ENCODE measurements around the gene MTG2. TPM values are rescaled to one million over a fixed set of nuclear protein-coding genes. Genes with fewer than 3 reads are reported as not detected.

Gene MTG2
- total and polyA plus RNA-seq, 2 of the 13 experiments (the other 11 are each of a cell fraction or from before 2014, with no cell fraction given): 20.4 to 37.8 TPM

- TF ChIP-seq ZNF275 (CRISPR knock-in tag; IDR thresholded peaks at IDR 0.05; ENCODE audit: borderline replicate concordance): no peak
- 0 out of 2 replicates have a peak, but pooled peaks have one; percentile 14 for TF ChIP-seq SP4 (CRISPR knock-in tag; IDR thresholded peaks at IDR 0.05)
- no peak for TF ChIP-seq SP5 (CRISPR knock-in tag; IDR thresholded peaks at IDR 0.05; ENCODE audit: borderline replicate concordance, low read depth)
- TF ChIP-seq ZFP36L2 (CRISPR knock-in tag; IDR thresholded peaks at IDR 0.05): no peak
- TF ChIP-seq ETV6 (CRISPR knock-in tag; conservative IDR thresholded peaks at IDR 0.05): no peak
- no peak for TF ChIP-seq ZNF703 (CRISPR knock-in tag; IDR thresholded peaks at IDR 0.05; ENCODE audit: borderline replicate concordance)
- no peak for TF ChIP-seq TBL1XR1 (IDR thresholded peaks at IDR 0.05; ENCODE audit: borderline replicate concordance, low read length, partially characterized antibody)
- TF ChIP-seq BCLAF1 (IDR thresholded peaks at IDR 0.05): no peak
- no peak for TF ChIP-seq ZNF678 (CRISPR knock-in tag; IDR thresholded peaks at IDR 0.05)
- no peak for TF ChIP-seq ZBTB38 (CRISPR knock-in tag; IDR thresholded peaks at IDR 0.05)
- TF ChIP-seq HINFP (CRISPR knock-in tag; IDR thresholded peaks at IDR 0.05; ENCODE audit: low read depth): no peak
- no peak for TF ChIP-seq ZSCAN21 (CRISPR knock-in tag; IDR thresholded peaks at IDR 0.05; ENCODE audit: borderline replicate concordance)
- no peak; the same call in 1 of the 2 replicates for TF ChIP-seq TAF1 (CRISPR knock-in tag; IDR thresholded peaks at IDR 0.05)
- TF ChIP-seq CHD4 (IDR thresholded peaks at IDR 0.05; ENCODE audit: borderline replicate concordance, low read length): no peak
- peak; percentile 67 for TF ChIP-seq SALL1 (CRISPR knock-in tag; IDR thresholded peaks at IDR 0.05)
- no peak for TF ChIP-seq HOMEZ (CRISPR knock-in tag; IDR thresholded peaks at IDR 0.05; ENCODE audit: low read depth)
- no peak for TF ChIP-seq BRCA1 (CRISPR knock-in tag; IDR thresholded peaks at IDR 0.05)
- no peak for TF ChIP-seq HHEX (CRISPR knock-in tag; IDR thresholded peaks at IDR 0.05)
- no peak for TF ChIP-seq SRSF9 (IDR thresholded peaks at IDR 0.05; ENCODE audit: borderline replicate concordance, insufficient read depth, low read depth, low read length, poor library complexity, severe bottlenecking)
- 0 out of 2 replicates have a peak, but pooled peaks have one; percentile 16 for TF ChIP-seq KDM1A (CRISPR knock-in tag; IDR thresholded peaks at IDR 0.05)
- no peak; the same call in 1 of the 2 replicates for TF ChIP-seq ZNF768 (CRISPR knock-in tag; IDR thresholded peaks at IDR 0.05)
- no peak for TF ChIP-seq CCDC6 (CRISPR knock-in tag; IDR thresholded peaks at IDR 0.05)
Observed at GRCh38 chr20:62208795-62209755, 26.2 kb downstream of the MTG2 start (continued).

Data from HepG2 (cell line).